CD4-positive, alpha-beta T cell treated with Interleukin-17A for 1 hour (primary cell): ENCODE data around the gene SCFD2.
"Not testable (repeated sequence)": the region's sequence is repeated elsewhere in the genome, so short reads cannot be mapped to it uniquely, and the experiment has no call there.

Experiments used
- DNase-seq: peaks from one replicate; pipeline ENCODE4 v3.0.0-alpha.2; 2020

The SCFD2 gene

DNA sequence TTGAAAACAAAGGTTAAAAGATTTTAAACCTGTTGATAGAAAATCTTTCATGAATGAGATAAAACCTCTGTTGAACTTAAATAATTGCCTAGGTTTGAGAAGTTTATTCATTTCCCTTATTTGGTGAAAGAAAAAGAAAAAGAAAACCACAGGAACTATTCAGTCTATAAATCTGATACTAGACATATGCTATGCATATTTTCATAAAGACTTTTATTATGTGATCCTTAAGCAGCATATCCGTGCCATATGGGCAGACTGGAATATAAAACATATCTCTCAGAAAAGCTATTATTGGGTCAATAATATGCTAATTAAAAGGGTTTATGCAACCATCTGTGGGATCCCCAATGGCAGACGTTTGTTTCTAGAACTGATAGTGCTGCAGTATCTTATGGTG, 325.0 kb downstream of the SCFD2 start:
- no peak for DNase-seq

DNA sequence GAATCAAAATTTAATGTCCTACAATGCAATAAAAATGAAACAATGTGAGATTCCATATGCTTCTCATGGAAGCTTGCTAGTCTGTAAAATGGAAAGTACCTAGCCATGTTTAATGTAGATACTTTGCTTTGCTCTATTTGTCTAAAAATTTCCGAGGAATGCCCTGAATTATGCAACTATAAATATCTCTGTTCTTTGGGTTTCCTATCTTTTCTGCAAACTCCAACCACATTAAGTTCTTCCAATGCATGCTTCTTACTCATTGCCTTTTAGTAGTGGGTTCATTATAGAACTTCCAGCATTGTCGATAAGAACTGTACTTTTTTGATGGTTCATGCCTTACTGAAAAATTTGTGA, 325.4 kb downstream of the SCFD2 start:
- DNase-seq: no peak

DNA sequence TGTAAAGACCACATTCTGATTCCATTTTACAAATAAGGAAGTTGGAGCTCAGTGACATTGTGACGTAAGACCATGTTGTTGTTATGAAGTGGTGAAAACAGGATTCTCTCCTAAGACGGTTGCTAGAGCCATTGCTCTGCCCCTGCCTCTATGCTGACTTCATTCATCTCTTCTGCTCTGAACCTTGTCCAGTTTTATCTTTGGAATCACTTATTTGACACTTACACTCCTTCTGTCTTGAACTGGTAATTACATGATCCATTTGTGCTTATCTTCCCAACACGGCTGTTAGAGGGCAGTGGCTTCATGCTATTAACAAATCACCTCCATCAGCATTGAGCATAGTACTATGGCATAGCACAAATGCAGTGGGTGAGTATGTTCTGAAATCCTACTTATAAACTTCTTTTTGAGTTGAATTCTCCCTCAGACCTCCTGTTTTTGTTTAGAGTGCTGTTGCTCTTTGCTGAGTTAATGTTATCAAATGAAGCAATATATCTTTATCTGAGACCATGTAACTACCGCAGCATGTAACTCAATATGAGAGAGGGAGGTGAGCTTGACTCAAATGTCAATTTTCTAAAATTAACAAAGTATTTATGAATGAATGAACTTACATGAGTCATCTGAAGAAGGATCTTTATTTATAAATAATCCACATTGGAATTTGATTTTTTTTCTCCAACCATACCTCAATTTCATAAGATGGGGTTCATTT, 326.0 kb downstream of the SCFD2 start:
- DNase-seq: no peak

DNA sequence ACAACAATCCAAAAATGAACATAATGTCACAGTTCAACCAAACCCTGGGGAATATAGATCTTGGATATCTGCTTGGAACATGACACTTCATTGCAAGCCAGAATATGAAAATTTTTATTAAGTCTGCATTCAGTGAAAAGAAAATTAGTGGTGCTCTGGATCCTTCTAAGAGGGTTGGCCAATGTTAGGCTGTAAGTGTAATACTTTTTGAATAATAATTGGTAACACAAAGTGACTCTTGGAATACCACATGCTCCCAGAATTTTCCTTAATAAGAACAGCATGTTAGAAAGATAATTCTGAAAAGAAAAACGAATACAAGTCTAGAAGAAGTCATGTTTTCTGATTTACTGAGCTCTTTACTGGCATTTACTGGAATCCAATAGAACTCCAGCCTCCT, 328.0 kb downstream of the SCFD2 start:
- DNase-seq: no peak

DNA sequence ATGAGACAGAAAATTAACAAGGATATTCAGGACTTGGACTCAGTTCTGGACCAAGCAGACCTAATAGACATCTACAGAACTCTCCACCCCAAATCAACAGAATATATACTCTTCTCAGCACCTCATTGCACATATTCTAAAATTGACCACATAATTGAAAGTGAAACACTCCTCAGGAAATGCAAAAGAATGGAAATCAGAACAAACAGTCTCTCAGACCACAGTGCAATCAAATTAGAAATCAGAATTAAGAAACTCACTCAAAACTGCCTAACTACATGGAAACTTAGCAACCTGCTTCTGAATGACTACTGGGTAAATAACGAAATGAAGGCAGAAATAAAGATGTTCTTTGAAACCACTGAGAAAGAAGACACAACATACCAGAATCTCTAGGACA, 333.0 kb downstream of the SCFD2 start:
- not testable (repeated sequence) for DNase-seq

DNA sequence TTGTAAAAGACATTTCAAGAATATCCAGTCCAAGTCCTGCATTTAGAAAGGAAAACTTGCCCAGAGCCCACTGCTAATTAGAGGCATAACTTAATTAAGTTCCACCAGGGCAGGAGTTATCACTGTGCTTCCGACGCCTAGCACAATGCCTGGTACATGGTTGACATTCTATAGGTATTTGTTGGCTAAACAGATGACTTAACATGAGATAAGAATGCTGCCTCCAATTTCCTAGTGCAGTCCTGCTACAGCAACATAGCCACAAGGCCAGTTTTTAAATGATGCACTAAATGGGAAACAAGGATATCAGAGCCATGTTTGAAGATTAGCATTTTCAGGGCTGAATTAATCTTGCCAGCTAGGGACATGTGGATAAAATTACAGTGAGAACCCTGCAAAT, 339.6 kb downstream of the SCFD2 start:
- DNase-seq: no peak

DNA sequence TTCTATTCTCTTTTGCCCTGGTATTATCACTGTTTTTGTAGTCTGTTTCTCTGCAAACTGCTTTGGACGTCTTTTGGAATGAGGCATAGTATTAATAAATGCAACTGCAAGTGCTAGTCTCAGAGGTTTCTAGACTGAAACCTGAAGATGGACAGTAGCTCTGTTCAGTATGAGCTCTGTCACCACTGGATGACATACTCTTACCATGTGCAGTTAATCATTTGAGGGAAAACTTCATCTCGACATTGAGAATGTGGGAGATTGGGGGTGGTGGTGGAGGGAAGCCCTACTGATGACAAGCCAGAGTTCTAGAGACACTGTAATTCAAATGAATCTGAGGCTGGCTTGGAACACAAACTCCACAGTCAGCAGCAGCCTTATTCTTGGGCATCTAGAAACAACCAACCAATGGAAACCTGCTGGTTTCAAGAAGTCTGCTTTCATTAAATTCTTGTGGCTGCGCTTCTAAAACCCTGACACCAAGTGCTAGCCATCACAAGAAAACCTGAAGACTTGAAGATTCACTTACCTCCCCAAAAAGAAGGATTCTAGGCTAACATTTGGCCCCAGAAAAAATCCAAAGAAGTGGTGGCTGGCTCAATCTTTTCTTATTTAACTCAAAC, 342.1 kb downstream of the SCFD2 start:
- no peak for DNase-seq

DNA sequence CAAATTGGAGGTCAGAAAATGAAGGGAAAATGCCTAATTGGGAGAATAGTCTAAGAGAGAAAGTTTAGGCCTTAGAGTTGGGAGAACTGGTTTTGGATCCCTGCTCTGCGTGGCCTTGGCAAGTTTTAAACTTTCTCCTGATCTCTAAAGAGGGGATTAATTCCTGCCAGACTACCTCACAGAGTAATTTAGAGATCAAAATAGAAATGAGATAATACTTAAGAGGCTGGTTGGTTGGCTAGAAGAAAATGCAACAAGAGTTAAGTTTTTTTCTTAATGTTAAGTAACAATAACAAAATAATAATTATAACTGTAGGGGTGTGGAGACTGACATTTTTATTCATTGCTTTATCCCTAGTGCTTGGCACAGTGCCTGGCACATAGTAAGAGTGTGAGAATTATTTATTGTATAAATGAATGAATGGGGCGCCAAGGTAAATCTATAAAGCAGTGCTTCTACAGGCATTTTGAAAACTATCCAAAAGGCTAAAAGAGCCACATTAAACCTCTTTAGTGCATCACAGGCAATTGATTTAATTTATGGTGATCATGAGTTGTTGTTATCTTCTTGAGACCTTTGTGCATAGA, 343.3 kb downstream of the SCFD2 start:
- DNase-seq: no peak

DNA sequence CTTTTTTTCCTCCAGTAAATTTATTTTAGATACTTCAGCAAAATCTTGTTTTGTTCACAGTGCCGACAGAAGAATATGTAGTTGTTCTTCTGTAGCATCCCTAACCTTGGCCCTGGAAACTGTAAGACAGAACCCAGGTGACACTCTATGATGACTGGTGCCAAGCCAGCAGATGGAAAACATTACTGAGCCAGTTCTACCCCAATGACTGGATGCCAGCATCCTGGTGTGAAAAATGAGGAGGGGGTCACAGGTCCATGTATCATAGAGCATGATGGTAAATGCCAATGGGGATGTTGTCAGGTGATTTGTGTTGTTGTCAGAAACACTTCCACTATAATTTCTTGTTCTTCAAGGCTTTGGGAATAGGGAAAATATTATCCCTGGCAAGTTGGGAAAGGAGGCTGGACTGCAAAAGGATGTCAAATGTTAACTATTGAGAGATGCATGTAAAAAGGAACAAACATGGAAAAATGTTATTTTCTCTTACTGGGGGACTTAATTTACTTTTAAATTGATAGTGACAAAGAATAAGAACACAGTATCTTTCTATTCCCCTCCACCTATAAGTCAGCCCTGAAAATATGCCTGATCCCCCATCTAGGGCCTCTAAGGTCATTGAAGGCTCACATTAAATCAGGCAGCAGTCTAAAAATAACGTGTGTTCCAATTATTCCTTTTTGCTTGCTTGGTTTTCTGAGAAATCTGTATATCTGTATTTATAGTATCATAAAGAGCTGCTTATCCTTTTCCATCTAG, 343.9 kb downstream of the SCFD2 start:
- no peak for DNase-seq

DNA sequence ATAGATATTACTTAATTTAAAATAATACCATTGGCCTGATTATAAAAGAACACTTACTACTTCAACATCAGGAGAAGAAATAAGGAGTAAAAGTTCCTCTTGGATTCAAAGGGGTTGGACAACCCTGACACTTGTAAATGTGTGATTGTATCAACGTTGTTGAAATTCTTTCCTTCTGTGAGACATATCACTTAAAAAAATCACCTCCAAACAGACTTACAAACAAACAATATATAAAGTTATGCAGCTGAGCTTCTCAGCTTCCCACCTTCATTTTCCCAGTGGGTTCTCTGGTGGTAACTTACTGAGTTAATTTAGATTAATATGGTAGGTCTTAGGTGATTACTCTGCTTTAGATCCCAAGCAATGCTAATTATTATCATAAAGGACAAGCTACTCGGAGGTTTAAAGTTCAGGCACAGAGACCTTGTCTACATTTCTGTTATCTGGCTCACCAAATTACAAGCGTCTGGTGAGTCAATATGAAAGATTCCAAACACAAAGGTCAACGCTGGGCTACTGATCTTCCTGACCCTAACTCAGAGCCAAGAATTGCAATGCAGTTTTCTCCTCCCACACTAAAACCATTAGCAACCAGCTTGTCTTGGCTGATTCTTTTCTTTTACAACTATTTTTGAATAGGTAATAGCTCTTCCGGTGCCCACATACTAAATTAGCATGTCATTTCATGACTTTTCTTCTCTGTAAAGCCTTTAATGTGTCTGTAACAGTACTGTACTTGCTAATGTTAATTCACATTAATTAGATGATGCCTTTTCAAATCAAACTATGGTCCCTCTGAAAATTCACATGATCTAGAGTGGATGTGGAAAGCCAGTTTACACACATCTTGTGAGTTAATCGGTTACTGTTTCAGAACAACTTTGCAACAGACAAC, 346.1 kb downstream of the SCFD2 start:
- no peak for DNase-seq

DNA sequence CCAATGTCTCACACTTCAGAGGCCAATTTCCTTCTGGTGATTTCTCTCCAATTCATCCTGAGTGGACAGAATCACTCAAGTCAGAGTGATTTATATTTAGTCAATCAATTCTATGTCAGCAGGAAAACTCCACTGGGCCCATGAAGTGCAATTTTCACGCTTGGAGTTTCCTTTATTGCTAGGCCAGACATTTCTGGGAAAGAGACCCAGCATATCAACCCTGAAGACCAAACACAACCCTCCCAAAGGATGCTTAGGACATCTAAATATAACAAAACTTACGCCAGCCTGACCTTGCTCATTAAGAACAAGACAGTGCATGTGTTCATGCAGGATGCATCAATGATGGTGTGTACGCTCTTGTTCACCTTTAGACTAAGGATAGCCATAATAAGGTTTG, 347.4 kb downstream of the SCFD2 start:
- no peak for DNase-seq

DNA sequence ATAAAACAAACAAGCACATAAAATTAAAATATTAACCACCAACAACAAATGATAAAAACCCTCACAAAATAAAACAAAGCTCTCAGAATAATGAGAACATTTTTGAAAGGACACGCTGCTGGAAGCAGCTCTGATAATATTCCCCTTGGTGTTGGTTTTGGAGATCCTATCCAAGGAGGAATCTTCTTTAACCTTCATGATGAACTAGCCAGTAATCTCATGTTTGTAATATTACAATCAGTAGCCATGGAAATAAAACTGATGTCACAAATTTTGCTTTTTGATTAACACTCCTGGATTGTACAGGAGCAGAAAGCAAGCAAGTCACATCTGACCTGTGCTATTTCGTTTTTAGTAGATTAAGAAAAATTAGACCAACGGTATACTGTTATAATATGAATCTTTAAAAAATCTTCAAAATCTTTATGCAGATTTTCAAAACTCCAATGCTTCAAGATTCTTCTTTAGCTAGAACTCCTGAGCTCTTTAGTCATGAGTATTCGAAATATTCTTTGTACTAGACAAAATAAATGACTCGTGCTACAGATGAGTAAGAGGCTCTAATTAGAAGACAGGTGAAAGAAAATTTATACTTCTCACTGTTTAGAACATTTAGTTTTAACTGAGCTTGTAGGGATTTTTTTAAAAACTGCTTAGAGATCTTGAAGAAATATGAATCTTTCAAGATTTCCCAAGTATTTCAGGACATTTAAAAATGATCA, 349.6 kb downstream of the SCFD2 start:
- DNase-seq: no peak

DNA sequence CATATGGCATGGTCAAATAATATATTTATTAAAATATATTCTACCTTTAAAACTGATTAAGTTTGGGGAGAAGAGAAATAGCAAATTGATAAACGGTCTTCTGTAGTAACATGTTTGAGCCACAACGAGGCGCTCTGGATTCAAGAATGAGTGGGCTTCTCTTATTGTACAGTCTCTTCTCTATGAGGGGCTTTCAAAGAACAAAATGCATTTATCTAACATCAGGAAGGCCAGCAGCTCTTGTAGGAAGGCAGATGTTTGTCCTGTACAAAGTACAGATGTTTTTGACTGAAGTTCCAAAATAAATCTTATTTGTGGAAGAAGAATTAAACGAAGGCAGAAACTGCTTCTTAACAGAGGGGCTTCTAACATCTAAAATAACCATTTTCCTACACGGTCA, 350.2 kb downstream of the SCFD2 start:
- no peak for DNase-seq

DNA sequence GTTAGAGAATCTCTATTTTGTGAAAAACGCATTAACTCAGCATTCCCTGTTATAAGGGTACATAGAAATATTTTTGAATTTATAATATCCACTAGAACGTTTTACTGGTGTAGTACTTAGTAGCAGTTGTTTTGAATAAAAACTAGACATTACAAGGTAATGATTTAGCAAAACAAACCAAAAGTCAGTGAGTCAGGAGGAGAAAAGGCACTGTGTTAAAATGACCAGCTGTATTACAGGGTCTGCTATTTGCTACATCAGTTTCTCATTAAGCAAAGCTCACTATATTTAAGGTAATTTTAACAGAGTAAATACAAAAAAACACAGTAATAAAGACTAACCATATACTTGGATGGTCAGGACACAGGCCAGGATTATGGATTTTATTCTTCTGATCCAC, 351.0 kb downstream of the SCFD2 start:
- DNase-seq: no peak

DNA sequence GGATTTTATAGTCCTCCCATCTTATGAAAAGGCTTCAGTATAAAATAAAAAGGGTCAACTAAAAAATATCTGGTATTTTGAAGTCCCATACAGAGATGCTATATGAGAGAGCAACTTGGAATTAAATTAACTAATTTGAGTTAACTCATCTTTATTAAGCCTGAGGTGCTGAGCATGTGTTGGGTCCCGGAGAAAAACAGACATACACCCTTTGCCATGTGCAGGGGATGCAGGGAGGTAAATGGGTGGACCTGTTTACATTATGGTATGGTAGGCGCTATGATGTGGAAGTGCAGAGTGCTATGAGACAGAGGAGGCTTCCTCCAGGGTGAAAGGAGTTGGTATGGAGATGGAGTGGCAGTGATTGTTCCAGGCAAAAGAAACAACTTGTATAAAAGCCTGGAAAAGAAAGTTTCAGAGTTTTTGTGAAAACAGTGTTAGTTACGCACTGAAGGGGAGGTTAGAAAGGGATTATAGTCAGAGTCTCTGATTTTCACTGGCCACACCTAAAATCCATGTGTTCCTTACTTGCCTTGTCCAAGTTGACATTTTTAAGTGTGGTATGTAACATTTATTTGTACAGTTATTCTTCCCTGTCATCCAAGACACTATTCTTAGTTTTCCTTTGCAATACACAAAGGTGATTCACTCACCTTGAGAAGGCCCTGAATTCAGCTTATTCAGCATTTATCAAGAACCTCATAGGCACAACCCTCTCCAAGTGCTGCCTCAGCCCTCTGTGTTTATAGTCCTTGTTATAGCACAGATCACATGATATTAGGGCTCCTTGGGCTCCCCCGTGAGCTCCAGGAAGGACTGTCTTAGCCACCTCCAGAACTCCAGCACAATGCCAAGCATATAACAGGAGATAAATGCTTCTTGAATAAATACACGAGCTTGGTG, 351.7 kb downstream of the SCFD2 start:
- no peak for DNase-seq

DNA sequence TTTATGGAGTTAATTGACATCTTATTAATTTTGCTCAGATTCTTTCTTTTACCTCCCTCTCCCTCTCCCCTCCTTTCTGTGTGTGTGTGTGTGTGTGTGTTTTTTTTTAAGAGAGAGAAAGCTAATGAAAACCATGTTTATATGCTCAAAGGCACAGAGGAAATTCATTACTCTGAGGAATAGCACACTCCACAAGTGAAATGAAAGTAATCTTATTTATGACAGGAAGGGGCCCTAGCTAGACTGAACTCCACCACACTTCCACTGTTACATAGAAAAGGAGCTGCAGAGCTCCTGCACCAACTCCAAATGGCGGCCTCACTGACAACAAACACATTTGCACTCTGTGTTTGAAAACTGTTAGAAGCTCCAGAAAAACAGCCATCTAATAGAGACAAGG, 353.1 kb downstream of the SCFD2 start:
- DNase-seq: peak; percentile 7

DNA sequence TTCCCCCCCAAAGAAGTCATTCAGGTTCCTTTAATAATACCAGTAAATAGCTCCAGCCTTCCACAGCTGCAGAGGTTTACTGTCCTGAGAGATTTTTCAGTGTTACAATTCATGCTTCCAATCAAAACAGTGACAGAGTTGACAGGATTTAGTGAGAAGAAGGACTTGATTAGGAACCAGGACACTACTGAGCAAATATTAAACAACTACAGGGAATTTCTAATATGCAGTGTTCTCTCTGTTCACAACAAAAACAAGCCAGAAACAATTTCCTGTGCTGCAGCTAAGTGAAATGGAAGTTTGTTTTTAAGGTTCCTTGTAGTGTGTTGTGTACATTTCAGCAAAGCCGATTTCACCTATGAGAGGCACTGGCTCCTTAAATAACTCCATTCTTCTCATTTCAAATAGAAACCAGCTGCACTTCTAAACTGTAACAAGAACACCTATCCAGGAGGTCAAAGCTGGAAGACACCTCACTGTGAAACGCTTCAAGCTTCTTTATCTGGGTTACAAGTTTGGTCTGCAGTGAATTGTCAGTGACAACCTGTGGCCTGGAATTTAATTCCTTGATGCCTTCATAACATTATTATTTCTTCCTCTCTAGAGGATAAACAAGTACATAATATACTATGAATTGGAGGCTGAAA, 354.5 kb downstream of the SCFD2 start:
- no peak for DNase-seq

DNA sequence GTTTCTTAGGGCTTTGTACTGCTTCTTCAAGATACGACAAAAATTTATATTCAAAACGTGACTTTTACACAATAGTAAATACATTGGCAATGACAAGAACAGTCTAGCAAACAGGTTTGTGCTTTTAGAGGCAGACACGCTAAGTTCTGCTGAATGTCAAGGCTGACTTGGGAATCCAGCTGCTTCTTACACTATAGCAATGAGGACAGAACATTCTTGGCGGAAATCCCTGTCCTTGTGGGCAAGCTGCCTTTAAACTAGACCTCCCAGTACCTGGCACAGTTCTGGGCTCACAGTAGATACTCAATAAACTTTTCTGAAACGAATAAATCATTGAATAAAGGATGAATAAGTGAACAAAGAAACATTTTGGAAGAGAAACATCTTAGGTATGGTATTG, 355.5 kb downstream of the SCFD2 start:
- DNase-seq: no peak

DNA sequence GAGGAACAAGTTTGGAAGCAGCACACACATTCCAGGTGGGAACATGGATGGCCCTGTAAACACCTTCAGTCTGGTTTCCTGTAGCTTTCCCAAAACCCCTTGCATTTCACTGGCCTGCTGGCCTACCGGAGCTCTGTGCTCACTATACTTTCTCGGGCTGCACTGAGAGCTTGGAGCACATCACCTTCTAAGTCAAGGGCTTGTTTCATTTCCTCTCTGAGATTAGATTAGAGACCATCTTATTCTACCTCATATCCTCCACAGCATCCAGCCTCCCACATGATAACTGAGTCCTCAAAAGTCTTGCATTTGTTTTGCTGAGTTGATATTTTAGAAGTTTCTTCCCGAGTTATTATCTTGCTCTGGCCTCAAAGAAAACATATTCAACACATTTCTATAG, 356.0 kb downstream of the SCFD2 start:
- DNase-seq: no peak

DNA sequence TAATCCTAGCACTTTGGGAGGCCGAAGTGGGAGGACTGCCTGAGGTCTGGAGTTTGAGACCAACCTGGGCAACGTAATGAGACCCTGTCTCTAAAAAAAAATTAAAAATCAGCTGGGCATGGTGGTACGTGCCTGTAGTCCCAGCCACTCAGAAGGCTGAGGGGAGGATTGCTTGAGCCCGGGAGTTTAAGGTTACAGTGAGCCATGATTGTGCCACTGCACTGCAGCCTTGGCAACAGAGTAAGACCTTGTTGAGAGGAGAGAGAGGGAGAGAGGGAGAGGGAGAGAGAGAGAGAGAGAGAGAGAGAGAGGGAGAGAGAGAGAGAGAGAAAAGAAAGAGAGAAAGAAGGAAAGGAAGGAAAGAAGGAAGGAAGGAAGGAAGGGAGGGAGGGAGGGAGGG, 358.8 kb downstream of the SCFD2 start:
- DNase-seq: no peak

DNA sequence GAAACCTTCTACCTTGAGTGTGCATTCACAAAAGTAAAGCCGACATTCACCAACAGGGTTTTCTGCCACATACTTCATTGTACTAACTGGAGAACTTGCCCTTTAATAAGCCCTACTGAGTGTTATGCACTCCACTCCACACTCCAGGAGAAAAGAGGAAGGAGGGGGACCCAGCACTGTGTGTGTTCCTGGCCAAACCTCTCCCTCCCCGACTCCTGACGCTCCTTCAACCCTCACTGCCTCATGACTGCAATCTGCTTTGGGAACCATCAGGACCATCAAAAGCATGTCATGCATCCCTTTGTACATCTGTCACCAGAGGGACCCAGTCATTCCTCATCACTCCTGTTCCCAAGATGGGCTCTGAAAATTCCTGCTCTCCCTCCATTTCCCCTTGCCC, 360.1 kb downstream of the SCFD2 start:
- no peak for DNase-seq
